ENCODE results near the gene KRTAP4-16.
"Not testable (repeated sequence)": the region's sequence is repeated elsewhere in the genome, so short reads cannot be mapped to it uniquely, and the experiment has no call there.

GRCh38 chr17:41119696-41120690 lies 18.0 kb upstream of the KRTAP4-16 start:
- TF ChIP-seq CTCF, POLR2A (IDR thresholded peaks at IDR 0.05): not testable (repeated sequence)

All from lower leg skin (tissue), 3 donors.